ENCODE results near the gene RPTOR.
A peak's percentile ranks its signal among the peaks of the same experiment; 100 is the strongest.

RPTOR gene

GRCh38 chr17:80816241-80817103 lies 271.8 kb downstream of the RPTOR start:
- peak in 8 of 42 donors; percentile 5 to 24 (median 10) for DNase-seq
- intact Hi-C loops (cut with DNase I) = no loop called here

GRCh38 chr17:80817321-80817845 lies 272.7 kb downstream of the RPTOR start:
- intact Hi-C loops (cut with DNase I) = no loop called here
- DNase-seq = peak in 5 of 42 donors; percentile 5 to 28 (median 10)

GRCh38 chr17:80817861-80818260 lies 273.2 kb downstream of the RPTOR start:
- DNase-seq = peak in 4 of 42 donors; percentile 4 to 22 (median 14)

GRCh38 chr17:80818871-80819270 lies 274.2 kb downstream of the RPTOR start:
- intact Hi-C loops (cut with DNase I) = no loop called here
- peak in 4 of 42 donors; percentile 2 to 9 (median 8) for DNase-seq

More at GRCh38 chr17:80817861-80818260, 273.2 kb downstream of the RPTOR start:
- intact Hi-C loops (cut with DNase I) = no loop called here

- intact Hi-C loops (cut with DNase I) = no loop called here
- peak in 16 of 42 donors; percentile 18 to 74 (median 45) for DNase-seq
Measured at GRCh38 chr17:80819422-80820164, 275.0 kb downstream of the RPTOR start.

- DNase-seq = peak in 4 of 42 donors; percentile 1 to 27 (median 9)
- intact Hi-C loops (cut with DNase I) = no loop called here
Measured at GRCh38 chr17:80820331-80820730, 275.7 kb downstream of the RPTOR start.

- intact Hi-C loops (cut with DNase I) = no loop called here
Measured at GRCh38 chr17:80821546-80821945, 276.9 kb downstream of the RPTOR start.

GRCh38 chr17:80822021-80822699 lies 277.5 kb downstream of the RPTOR start:
- intact Hi-C loops (cut with DNase I) = no loop called here
- peak in 6 of 42 donors; percentile 3 to 42 (median 20) for DNase-seq

More at GRCh38 chr17:80821546-80821945, 276.9 kb downstream of the RPTOR start:
- DNase-seq = peak in 3 of 42 donors; percentile 5 to 16 (median 6)

GRCh38 chr17:80822700-80823410 lies 278.2 kb downstream of the RPTOR start:
- intact Hi-C loops (cut with DNase I) = no loop called here
- DNase-seq = peak in 7 of 42 donors; percentile 15 to 58 (median 44)

- intact Hi-C loops (cut with DNase I) = no loop called here
- DNase-seq = peak in 2 of 42 donors; percentile 22 to 24
Measured at GRCh38 chr17:80824549-80825470, 280.2 kb downstream of the RPTOR start.

GRCh38 chr17:80825471-80826345 lies 281.1 kb downstream of the RPTOR start:
- DNase-seq = peak in 2 of 42 donors; percentile 5 to 26
- intact Hi-C loops (cut with DNase I) = no loop called here

GRCh38 chr17:80826346-80826954 lies 281.8 kb downstream of the RPTOR start:
- peak in 1 of 42 donors; percentile 28 for DNase-seq
- intact Hi-C loops (cut with DNase I) = no loop called here

GRCh38 chr17:80826955-80827645 lies 282.5 kb downstream of the RPTOR start:
- intact Hi-C loops (cut with DNase I) = no loop called here
- DNase-seq = peak in 41 of 42 donors; percentile 18 to 93 (median 60)

- intact Hi-C loops (cut with DNase I) = no loop called here
- DNase-seq = peak in 2 of 42 donors; percentile 7 to 24
Measured at GRCh38 chr17:80827646-80828643, 283.3 kb downstream of the RPTOR start.

All from head of caudate nucleus (tissue), 42 donors.